HCT116 (cell line): ENCODE measurements around the gene DDB1. TPM values are rescaled to one million over a fixed set of nuclear protein-coding genes. Genes with fewer than 3 reads are reported as not detected.
A peak's percentile ranks its signal among the peaks of the same experiment; 100 is the strongest.

Experiments used
- ATAC-seq: fragments of 200-7000 bp; cut with Tn5 transposase; 2 replicates; pipeline ENCODE4 v1.9.1; 2020; ENCODE audit warnings: mild to moderate bottlenecking, moderate library complexity
- BruUV-seq: library from RNA; stranded (reverse); fragments of 400-500 nt; replicated peaks from 2 replicates; lab custom pipeline; 2021; lab: Mats Ljungman, UMichigan
- CTCF ChIA-PET: fragments of 300-600 bp; sonication (Branson Sonifier 250); formaldehyde crosslinking; loops from one replicate; lab custom pipeline; 2021; ENCODE audit warnings: antibody characterized with exemption; lab: Charles Lee
- POLR2A ChIA-PET: fragments of 300-600, 350-600 bp; sonication (Branson Sonifier 250); formaldehyde crosslinking; loops from one replicate; lab custom pipeline; 2021; ENCODE audit warnings: antibody characterized with exemption; lab: Charles Lee
- RAD21 ChIA-PET, 2 experiments: fragments of 300-600 bp; sonication (Branson Sonifier 250); formaldehyde crosslinking; loops; one replicate each; lab custom pipeline; 2023; ENCODE audit warnings: low total read pairs in 2 of 2; ENCODE audit not compliant: uncharacterized antibody in 2 of 2, unreplicated experiment in 2 of 2, low non-redundant PET in 1 of 2; lab: Charles Lee
- DNase-seq: peaks from one replicate; pipeline ENCODE4 v3.0.0-alpha.2; 2010; ENCODE audit warnings: low read depth, low spot score
- H2AFZ ChIP-seq: fragments of 200-600 bp; shearing (Covaris generic), sonication (generic); 2 replicates; pipeline ENCODE4 v1.6.1; 2017; ENCODE audit warnings: low read depth, mixed run types, mixed read lengths, antibody characterized with exemption, low read length; ENCODE audit not compliant: poor library complexity, severe bottlenecking
- H3K27ac ChIP-seq: 2 replicates; pipeline ENCODE4 v1.5.1; 2012; ENCODE audit warnings: low read depth, low read length
- H3K27me3 ChIP-seq: fragments of 200-600 bp; sonication (generic); 2 replicates; pipeline ENCODE4 v1.6.1; 2016; ENCODE audit warnings: mixed run types, low read length, mixed read lengths; ENCODE audit not compliant: insufficient read depth
- H3K36me3 ChIP-seq, 2 experiments: fragments of 200-500 bp in 1 of 2; fragments of 200-600 bp in 1 of 2; sonication (Bioruptor generic) in 1 of 2; sonication (generic) in 1 of 2; 2 replicates each; pipeline versions ENCODE4 v1.5.1 to v1.6.1; 2014 to 2016; ENCODE audit warnings: low read length in 2 of 2, inconsistent platforms in 1 of 2, mixed read lengths in 1 of 2, mixed run types in 1 of 2; ENCODE audit not compliant: insufficient read depth in 2 of 2, control insufficient read depth in 1 of 2
- H3K4me1 ChIP-seq, 2 experiments: fragments of 200-600 bp in 1 of 2; sonication (generic) in 1 of 2; 2 replicates each; pipeline versions ENCODE4 v1.5.1 to v1.6.1; 2012 to 2017; ENCODE audit warnings: low read length in 2 of 2, inconsistent platforms in 1 of 2, mild to moderate bottlenecking in 1 of 2, mixed read lengths in 1 of 2, mixed run types in 1 of 2, moderate library complexity in 1 of 2; ENCODE audit not compliant: insufficient read depth in 2 of 2, control insufficient read depth in 1 of 2
- H3K4me2 ChIP-seq: fragments of 200-600 bp; sonication (generic); 2 replicates; pipeline ENCODE4 v1.6.1; 2017; ENCODE audit warnings: mixed run types, low read length, mixed read lengths
- H3K4me3 ChIP-seq, 2 experiments: fragments of 200-600 bp in 1 of 2; sonication (generic) in 1 of 2; replicated peaks in 1 of 2; 2 replicates each; pipeline ENCODE4 v1.5.1; 2011 to 2016; ENCODE audit warnings: low read length in 2 of 2, control low read depth in 1 of 2, low read depth in 1 of 2, mild to moderate bottlenecking in 1 of 2, mixed read lengths in 1 of 2, mixed run types in 1 of 2
- H3K79me2 ChIP-seq: fragments of 200-600 bp; sonication (generic); 2 replicates; pipeline ENCODE4 v1.6.1; 2017; ENCODE audit warnings: mild to moderate bottlenecking, mixed run types, low read length, moderate library complexity, mixed read lengths; ENCODE audit not compliant: insufficient read depth
- H3K9ac ChIP-seq: fragments of 200-600 bp; sonication (generic); 2 replicates; pipeline ENCODE4 v1.6.1; 2016; ENCODE audit warnings: low read length, mixed read lengths
- H3K9me2 ChIP-seq: fragments of 200-600 bp; sonication (generic), shearing (Covaris generic); 2 replicates; pipeline ENCODE4 v1.6.1; 2017; ENCODE audit warnings: mixed run types, mild to moderate bottlenecking, moderate library complexity; ENCODE audit not compliant: insufficient read depth
- H3K9me3 ChIP-seq, 2 experiments: fragments of 200-500 bp in 1 of 2; fragments of 200-600 bp in 1 of 2; sonication (Bioruptor generic) in 1 of 2; sonication (generic) in 1 of 2; 2 replicates each; pipeline ENCODE4 v1.6.1; 2014 to 2017; ENCODE audit warnings: low read length in 2 of 2, mixed read lengths in 2 of 2, inconsistent platforms in 1 of 2, low read depth in 1 of 2, mild to moderate bottlenecking in 1 of 2, mixed run types in 1 of 2, moderate library complexity in 1 of 2; ENCODE audit not compliant: control insufficient read depth in 1 of 2, insufficient read depth in 1 of 2
- H4K20me1 ChIP-seq: fragments of 200-600 bp; sonication (generic), shearing (Covaris generic); 2 replicates; pipeline ENCODE4 v1.6.1; 2017; ENCODE audit warnings: mixed run types, mild to moderate bottlenecking, moderate library complexity; ENCODE audit not compliant: insufficient read depth
- ATF3 ChIP-seq: IDR thresholded peaks from 2 replicates; pipeline ENCODE4 v1.6.1; 2012
- CEBPB ChIP-seq: IDR thresholded peaks from 2 replicates; pipeline ENCODE4 v1.6.1; 2012; ENCODE audit warnings: low read depth
- EGR1 ChIP-seq: IDR thresholded peaks from 2 replicates; pipeline ENCODE4 v1.6.1; 2012; ENCODE audit warnings: low read depth
- EZH2 ChIP-seq: fragments of 200-600 bp; sonication (generic); IDR thresholded peaks from 2 replicates; pipeline ENCODE4 v1.6.1; 2017; ENCODE audit warnings: antibody characterized with exemption, mixed run types
- FOSL1 ChIP-seq: IDR thresholded peaks from 2 replicates; pipeline ENCODE4 v1.6.1; 2012; ENCODE audit warnings: low read depth
- MAX ChIP-seq: IDR thresholded peaks from 2 replicates; pipeline ENCODE4 v1.6.1; 2012
- POLR2A ChIP-seq: IDR thresholded peaks from 2 replicates; pipeline ENCODE4 v1.7.0; 2011; ENCODE audit warnings: borderline replicate concordance; ENCODE audit not compliant: insufficient read depth, insufficient read length; ENCODE audit errors: extremely low read depth
- POLR2AphosphoS5 ChIP-seq: IDR thresholded peaks from 2 replicates; pipeline ENCODE4 v1.6.1; 2011; ENCODE audit warnings: mild to moderate bottlenecking, low read depth, low read length, moderate library complexity
- RAD21 ChIP-seq: IDR thresholded peaks from 2 replicates; pipeline ENCODE4 v1.6.1; 2012; ENCODE audit warnings: low read depth, mild to moderate bottlenecking
- REST ChIP-seq: IDR thresholded peaks from 2 replicates; pipeline ENCODE4 v1.6.1; 2012; ENCODE audit warnings: low read depth
- SRF ChIP-seq: IDR thresholded peaks from 2 replicates; pipeline ENCODE4 v1.6.1; 2012; ENCODE audit warnings: low read depth
- TCF7L2 ChIP-seq: IDR thresholded peaks from 2 replicates; pipeline ENCODE4 v1.7.0; 2011; ENCODE audit warnings: borderline replicate concordance, inconsistent platforms; ENCODE audit not compliant: insufficient read depth, insufficient read length; ENCODE audit errors: extremely low read depth
- YY1 ChIP-seq: IDR thresholded peaks from 2 replicates; pipeline ENCODE4 v1.6.1; 2011; ENCODE audit warnings: low read length, low read depth, moderate library complexity, mild to moderate bottlenecking; ENCODE audit not compliant: insufficient replicate concordance; ENCODE audit errors: extremely low read depth
- ZFX ChIP-seq: fragments of 450-650 bp; IDR thresholded peaks from 2 replicates; pipeline ENCODE4 v1.6.1; 2017
- intact Hi-C: fragments of 100-400 bp; cut with micrococcal nuclease; formaldehyde crosslinking; loops from 2 replicates; pipeline ENCODE4 v1.10.0; 2022
- total RNA-seq: library from RNA; stranded (reverse); gene quantifications from one replicate; pipeline ENCODE4 v1.2.1, GENCODE V29; 2021; ENCODE audit not compliant: unreplicated experiment

Gene DDB1
- total RNA-seq, 1 experiment from 2014 or later, result 269 TPM

GRCh38 chr11:61294717-61295595 lies 37.9 kb downstream of the DDB1 start, which contains the start of gene VWCE:
VWCE (minus strand) TSS chr11:61295316; CDS start chr11:61295037, 279 bp downstream.
- H4K20me1 ChIP-seq, result no peaks in the 10 kb centered on the region
- no peak within 1 kb of the TSS for H3K27ac ChIP-seq
- no TSS peak for BruUV-seq
- TF ChIP-seq FOSL1 (no peak), YY1 (no peak), TCF7L2 (no peak), CEBPB (no peak)
- POLR2A ChIA-PET, result no interaction called here
- no peaks in the 10 kb centered on the region for H3K9me3 ChIP-seq
- peak within 1 kb of the TSS; percentile 27 for H3K4me2 ChIP-seq
- DNase-seq (no peak), ATAC-seq (peak; percentile 54)
- no peaks in the 10 kb centered on the region for H3K9me2 ChIP-seq
- no peaks in the 10 kb centered on the region for H3K79me2 ChIP-seq
- CTCF ChIA-PET, result no interaction called here
- H2AFZ ChIP-seq, result no peak within 1 kb of the TSS
- H3K4me1 ChIP-seq, result no peaks in the 10 kb centered on the region
- H3K4me3 ChIP-seq, result no peak within 1 kb of the TSS
- H3K9ac ChIP-seq, result no peak within 1 kb of the TSS
- intact Hi-C loops, result no loop called here
- no peaks in the 10 kb centered on the region for H3K27me3 ChIP-seq
- RAD21 ChIA-PET, result no interaction called here
- peaks cover 5 to 21% of the 10 kb centered on the region in 2 experiments; a peak in 3 of 4 replicates for H3K36me3 ChIP-seq

GRCh38 chr11:61293867-61294716 lies 38.8 kb downstream of the DDB1 start:
- H3K36me3 ChIP-seq, result peaks cover 0 to 12% of the 10 kb centered on the region in 2 experiments; a peak in 2 of 4 replicates
- CTCF ChIA-PET, result no interaction called here
- intact Hi-C loops, result no loop called here
- no peaks in the 10 kb centered on the region for H3K9me3 ChIP-seq
- H3K27me3 ChIP-seq, result no peaks in the 10 kb centered on the region
- peak; percentile 31 for ATAC-seq
- no peak overlapping the region for H2AFZ ChIP-seq
- POLR2A ChIA-PET, result no interaction called here
- H3K9me2 ChIP-seq, result no peaks in the 10 kb centered on the region
- no peaks in the 10 kb centered on the region for H3K4me1 ChIP-seq
- no peak overlapping the region for H3K4me3 ChIP-seq
- H3K79me2 ChIP-seq, result no peaks in the 10 kb centered on the region
- RAD21 ChIA-PET, result no interaction called here
- H3K9ac ChIP-seq, result no peak overlapping the region
- no peaks in the 10 kb centered on the region for H4K20me1 ChIP-seq
- H3K27ac ChIP-seq, result no peak overlapping the region
- peak overlapping the region; percentile 27 for H3K4me2 ChIP-seq
- no TSS peak for BruUV-seq
- no peak for DNase-seq
- TF ChIP-seq ZFX (no peak), EZH2 (no peak), REST (no peak), CEBPB (no peak), TCF7L2 (no peak), SRF (no peak), FOSL1 (no peak), EGR1 (no peak), RAD21 (no peak), ATF3 (no peak), POLR2AphosphoS5 (no peak), MAX (no peak), POLR2A (no peak)
